Sigmoid colon (tissue), 4 donors: Measurements from ENCODE around the gene DLGAP4.
A peak's percentile ranks its signal among the peaks of the same experiment; 100 is the strongest.

ENCODE experiments used
- CTCF ChIP-seq, 4 experiments: fragments of 450-650 bp in 3 of 4; fragments of 200-600 bp in 1 of 4; IDR thresholded peaks; one replicate each; pipeline ENCODE4 v1.5.1; 2016 to 2019; ENCODE audit warnings: antibody characterized with exemption in 4 of 4, mild to moderate bottlenecking in 3 of 4, moderate library complexity in 2 of 4
- EP300 ChIP-seq, 4 donors: sonication (generic); formaldehyde crosslinking; IDR thresholded peaks; one replicate each; pipeline ENCODE4 v1.6.1; 2017; ENCODE audit warnings: antibody characterized with exemption in 4 of 4
- POLR2A ChIP-seq, 2 donors: fragments of 450-650 bp; IDR thresholded peaks; one replicate each; pipeline ENCODE4 v1.6.1; 2016; ENCODE audit warnings: antibody characterized with exemption in 2 of 2, mild to moderate bottlenecking in 2 of 2, moderate library complexity in 2 of 2

GRCh38 chr20:36526521-36527011 lies 220.4 kb downstream of the DLGAP4 start:
- TF ChIP-seq EP300 (IDR thresholded peaks at IDR 0.05) (no peak), CTCF (IDR thresholded peaks at IDR 0.05) (peak in 2 of 4 experiments; percentile 27 to 40), POLR2A (IDR thresholded peaks at IDR 0.05) (no peak)
